HG02852 (cell line): ENCODE results near the gene TTC39A.
"Not testable (repeated sequence)": the region's sequence is repeated elsewhere in the genome, so short reads cannot be mapped to it uniquely, and the experiment has no call there.

Experiments
- ATAC-seq: cut with Tn5 transposase; IDR thresholded peaks from one replicate; pipeline ENCODE4 v1.9.1; 2021; ENCODE audit warnings: mild to moderate bottlenecking, moderate library complexity; ENCODE audit not compliant: unreplicated experiment

The TTC39A gene

DNA sequence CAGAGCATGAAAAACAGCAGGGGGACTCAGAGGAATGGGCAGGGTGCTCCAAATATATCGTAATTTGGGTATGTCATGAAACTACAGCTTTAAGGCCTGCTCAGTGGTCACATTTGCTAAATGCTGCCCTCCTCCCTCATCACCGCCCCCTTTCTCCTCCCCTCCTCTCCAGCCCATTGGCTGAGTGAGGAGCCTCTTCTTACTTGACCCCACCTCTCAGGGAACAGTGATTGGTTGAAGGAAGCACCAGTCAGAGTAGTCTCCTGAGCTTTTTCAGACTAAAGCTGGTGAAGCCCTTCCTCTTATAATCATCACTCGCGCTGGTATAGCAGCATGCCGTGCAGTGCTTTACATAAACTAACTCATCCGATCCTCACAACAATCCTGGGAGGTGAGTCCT is 10.0 kb upstream of the TTC39A start:
- no peak for ATAC-seq

DNA sequence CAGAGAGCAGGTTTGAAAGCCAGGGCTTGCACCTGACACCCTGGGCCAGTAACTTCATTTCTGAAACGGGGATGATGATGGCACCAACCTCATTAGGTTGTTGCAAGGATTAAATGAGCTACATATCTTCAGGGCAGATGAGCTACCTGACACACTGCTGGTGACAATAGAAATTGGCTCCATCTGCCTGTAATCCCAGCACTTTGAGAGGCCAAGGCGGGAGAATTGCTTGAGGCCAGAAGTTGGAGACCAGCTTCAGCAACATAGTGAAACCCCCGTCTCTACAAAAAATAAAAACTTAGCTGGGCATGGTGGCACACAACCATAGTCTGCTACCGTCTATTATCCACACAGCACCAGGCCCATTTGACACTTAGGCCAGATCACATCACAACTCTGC is 6.3 kb upstream of the TTC39A start:
- no peak for ATAC-seq

DNA sequence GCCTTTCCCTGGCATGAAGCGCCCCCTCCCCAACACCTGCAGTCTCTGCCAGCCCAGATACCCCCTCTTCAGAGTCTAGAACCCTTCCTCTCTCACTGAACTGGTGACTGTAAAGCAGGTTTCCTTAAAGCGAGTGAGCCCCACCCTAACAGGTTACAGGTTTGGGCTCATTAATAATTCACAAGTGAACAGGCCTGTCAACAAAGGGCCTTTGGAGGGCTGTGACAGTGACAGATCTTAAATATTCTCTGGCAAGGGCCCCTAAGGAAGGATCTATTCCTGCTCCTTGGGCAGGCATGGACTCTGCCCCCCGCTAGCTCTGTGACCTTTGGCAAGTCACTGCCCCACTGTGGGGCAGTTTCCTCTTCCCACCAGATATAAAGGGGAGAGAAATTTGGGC is 5.6 kb upstream of the TTC39A start:
- no peak for ATAC-seq

DNA sequence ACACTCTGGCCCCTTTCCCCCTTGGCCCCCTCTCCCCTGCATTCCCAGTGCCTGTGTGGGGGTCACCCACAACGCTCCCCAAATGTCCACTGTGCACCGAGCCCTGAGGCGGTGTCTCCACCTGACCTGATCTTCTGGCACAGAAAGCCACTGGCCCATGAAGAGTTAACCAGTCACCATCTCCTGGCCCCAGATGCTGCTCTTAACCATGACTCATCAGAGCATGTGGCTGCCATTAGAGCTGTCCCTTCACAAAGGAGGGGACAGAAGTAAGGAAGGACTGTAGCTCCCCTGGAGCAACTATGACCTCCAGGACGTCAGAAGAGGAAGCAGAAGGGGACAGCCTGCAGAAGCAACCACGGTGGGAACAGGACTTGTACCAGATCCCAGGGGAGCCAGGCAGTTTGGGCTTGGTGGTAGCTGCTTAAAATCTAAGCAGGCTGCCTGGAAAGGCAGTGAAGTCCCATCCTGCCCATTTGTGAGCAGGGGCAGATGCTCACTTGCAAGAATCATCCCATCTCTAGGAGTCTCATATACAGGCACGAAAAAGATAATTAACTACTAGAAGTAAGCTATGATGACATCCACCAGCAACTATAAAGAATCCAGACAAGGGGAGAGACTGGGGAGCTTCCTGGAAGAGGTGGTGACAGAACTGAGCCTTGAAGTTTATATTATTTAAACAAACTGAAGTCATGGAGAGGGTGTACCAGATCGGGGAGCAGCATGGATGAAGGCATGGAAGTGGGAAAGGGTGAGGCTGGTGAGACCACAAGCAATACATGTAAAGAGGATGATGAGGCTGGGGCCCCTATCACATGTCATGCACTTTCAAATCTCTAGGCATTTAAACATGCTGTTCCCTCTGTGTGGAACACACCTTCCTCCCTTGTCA is 1.1 kb upstream of the TTC39A start:
- ATAC-seq: peak; percentile 54

DNA sequence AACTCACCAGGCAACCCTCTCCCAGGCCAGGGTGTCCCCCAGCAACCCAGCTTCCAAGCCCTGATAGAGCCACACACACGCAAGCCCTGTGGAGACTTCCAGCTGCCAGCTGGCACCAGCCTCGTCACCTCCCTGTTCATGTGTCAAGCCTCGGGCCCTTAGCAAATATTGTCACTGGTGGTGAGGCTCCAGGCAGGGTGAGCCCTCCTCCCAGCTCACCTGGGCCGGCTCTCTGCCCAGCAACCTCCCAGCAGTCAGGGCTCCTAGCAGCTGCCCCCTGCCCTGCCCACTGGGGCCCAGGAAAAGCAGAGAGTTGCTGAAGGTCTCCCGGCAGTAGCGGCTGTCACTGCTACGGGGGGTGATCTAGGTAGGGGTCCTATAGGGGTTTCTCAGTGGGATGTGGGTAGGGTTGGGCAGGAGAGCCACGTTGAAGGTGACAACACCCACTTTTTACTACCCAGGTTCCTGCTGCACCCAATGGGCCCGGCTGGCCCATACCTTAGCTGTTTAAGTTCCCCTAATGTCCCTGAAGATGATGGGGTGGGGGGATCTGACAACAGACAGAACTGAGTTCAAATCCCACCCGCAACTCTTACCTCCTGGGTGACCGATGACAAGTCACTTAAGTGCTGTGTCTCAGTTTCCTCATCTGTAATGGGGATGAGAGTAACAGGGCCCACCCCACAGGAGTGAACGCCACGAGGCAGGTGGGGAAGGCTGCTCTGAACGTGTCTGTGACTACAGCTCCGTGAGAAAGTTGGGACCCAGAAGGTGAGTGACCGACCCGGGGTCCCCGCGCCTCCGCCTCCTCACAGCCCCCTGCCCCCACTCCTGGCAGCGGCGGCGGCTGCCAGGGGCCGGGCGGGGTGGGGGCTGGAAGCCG is 678 bp downstream of the TTC39A start:
- ATAC-seq: no peak

DNA sequence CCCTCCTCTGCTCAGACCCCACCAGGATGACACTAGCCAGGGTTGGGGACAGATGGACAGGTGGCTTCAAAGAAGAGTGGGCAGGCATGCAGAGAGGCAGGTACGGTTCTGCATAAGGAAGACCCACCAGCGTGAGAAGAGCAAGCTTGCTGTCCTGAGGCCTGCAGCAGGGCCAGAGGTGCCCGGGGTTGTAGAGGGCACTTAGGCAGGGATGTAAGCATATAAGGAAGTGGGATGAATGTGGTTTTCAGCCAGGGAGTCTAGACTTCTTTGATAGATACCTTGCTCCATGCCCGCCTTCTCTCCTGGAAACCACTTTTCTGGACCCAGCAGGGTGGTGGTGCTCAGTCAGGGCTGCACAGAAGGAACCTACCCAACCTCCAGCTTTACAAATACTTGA is 1.4 kb downstream of the TTC39A start:
- no peak for ATAC-seq

DNA sequence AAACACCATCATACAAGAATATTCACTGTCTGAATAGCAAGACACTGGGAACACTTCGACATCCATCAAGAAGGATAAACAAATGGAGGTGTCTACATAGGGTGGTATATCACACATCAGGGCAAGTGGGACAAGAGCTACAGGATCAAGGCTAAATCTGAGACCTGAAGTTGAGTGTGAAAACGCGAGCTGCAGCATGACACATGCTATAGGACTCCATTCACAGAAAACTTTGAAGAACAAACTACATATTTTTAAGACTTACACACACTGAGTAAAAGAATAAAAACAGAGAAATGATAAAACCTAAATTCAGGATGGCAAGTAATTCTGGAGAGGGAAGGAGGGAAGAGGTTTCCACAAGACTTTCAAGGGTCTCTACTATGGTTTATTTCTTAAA is 2.1 kb downstream of the TTC39A start:
- no peak for ATAC-seq

DNA sequence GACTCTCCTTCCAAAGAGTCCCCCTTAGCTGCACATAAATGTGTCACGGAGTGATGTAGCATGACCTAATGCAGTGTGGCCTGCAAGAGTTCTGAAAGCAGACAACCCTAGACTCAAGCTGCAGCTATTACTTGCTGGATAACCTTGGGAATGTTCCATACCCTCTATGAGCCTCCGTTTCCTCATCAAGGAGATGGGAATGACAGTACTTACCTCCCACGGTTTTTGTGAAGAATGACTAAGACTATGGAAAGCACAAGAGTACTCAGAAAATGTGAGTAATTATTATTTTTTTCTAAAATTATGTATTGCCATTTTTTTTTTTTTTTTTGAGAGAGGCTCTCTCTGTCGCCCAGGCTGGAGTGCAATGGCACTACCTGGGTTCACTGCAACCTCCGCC is 3.0 kb downstream of the TTC39A start:
- ATAC-seq: no peak

DNA sequence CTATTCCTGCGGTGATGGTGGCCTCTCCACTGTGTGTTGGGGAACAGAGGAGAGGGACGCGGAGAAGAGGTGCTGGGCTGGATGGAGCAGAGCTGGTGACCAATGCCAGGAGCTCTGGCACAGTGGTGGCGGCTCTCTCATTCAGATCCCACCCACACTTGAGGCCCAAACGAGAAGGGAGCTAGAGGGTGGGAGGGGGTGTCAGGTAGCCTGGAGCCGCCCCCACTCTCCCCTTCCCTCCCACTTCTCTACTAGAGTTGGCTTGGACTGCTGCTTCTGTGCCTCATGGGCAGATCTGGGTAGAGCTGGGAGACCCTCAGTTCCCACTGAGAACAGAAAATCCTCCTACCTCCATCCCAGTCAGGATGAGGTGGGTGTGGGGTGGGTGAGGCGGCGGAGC is 3.5 kb downstream of the TTC39A start:
- ATAC-seq: no peak

DNA sequence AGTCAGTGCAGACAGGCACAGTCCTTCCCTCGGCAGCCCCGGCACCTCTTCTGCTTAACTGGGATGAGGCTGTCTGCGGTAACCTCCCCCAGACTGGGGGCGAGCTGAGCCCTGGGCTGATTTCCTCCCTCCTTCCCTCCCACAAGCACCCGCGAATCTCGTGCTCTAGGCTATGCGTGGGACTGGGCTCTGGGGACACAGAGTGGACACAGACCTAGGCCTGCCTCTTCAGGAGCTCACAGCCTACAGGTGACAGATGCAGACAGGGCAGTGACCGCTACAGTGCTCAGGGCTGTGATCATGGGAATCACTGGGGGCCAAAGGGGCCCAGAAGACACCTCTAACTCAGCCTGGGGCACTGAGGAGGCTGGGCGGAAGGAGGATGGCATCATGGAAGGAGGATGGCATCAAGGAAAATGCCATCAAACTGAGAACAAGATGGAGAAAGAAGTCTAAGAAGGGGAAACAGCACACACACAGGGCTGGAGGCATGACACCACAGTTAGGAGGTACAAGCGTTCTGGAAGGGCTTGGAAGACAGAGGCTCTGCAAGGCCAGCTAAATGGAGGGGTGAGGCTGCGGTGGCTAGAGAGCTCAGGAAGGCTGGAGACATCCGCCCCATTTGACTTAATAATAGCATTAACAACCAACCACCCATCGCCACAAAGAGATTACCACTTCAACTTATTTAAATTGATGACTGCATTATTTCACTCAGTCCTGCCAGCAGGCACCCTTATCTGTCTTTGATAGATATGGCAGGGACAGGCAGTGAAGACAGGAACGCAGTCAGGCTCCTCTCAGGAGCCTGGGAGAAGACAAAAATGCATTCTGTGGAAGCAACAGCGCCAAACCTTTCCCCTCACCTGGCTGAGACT is 4.2 kb downstream of the TTC39A start:
- no peak for ATAC-seq

DNA sequence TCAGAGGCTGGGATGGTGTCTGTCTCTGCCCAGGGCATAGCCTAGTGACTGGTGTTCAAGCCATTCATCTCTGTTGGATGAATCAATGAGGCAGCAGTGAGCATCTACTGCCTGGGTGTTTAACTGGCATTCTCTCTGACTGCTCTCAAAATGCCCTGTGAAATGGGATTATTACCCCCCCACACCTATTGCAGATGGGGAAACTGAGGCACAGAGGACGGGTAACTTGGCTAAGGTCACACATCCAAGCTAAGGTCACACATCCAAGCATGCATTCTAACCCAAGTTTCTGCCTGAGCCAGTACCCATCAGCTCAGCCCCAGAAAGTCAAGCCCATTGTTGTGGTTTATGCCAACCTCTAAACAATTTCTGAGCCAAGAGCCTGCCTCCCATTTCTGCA is 5.0 kb downstream of the TTC39A start:
- ATAC-seq: no peak

DNA sequence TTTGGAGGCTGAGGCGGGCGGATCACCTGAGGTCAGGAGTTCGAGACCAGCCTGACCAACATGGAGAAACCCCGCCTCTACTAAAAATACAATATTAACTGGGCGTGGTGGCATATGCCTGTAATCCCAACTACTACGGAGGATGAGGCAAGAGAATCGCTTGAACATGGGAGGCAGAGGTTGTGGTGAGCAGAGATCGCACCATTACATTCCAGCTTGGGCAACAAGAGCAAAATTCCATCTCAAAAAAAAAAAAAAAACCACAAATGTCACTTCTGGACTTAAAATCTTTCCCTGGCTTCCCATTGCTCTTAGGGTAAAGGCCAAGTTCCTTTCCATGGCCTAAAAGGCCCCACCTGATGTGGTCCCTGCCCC is 5.4 kb downstream of the TTC39A start:
- ATAC-seq: not testable (repeated sequence)

DNA sequence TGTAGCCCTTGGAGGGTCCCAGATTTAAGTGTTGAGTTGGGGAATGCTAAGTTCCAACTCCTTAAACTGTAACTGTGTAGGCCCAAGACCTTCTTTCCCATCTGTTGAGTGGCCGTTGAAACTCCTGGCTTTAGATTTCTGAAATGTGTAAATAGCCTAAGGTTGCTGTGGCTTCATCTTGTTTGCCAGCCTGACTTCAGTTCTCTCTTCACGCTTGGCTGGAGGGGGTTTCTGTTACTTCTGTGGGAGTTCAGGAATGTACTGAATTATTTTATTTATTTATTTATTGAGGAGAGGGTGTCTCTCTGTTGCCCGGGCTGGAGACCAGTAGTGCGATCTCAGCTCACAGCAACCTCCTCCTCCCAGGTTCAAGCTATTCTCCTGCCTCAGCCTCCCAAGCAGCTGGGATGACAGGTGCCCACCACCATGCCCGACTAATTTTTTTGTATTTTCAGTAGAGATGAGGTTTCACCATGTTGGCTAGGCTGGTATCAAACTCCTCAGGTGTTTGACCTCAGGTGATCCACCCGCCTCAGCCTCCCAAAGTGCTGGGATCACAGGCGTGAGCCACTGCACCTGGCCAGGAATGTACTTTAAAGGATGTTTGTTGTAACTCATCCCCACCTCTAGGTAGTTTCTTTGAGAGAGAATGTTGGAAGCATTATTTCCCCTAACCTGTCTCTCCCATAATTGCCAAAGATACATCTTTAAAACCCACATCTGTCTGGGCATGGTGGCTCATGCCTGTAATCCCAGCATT is 5.9 kb downstream of the TTC39A start:
- ATAC-seq: no peak

DNA sequence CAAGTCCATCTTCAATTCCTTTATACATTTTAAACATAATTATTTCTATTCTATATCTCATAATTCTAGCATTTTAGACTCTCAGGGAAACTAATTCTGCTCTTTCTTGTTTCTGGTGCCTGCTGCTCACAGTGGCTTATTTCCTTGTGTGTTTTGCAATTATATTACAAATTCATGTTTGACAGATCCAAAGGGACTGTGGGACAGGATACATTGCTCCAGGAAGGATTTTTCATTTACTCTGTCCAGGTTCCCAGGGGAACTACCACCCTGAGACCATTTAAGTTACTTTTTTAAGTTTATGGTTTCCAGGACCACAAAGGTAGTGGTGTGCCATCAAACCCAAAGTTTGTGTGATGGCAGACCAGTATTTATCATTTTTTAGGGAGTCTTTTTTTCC is 6.6 kb downstream of the TTC39A start:
- no peak for ATAC-seq

DNA sequence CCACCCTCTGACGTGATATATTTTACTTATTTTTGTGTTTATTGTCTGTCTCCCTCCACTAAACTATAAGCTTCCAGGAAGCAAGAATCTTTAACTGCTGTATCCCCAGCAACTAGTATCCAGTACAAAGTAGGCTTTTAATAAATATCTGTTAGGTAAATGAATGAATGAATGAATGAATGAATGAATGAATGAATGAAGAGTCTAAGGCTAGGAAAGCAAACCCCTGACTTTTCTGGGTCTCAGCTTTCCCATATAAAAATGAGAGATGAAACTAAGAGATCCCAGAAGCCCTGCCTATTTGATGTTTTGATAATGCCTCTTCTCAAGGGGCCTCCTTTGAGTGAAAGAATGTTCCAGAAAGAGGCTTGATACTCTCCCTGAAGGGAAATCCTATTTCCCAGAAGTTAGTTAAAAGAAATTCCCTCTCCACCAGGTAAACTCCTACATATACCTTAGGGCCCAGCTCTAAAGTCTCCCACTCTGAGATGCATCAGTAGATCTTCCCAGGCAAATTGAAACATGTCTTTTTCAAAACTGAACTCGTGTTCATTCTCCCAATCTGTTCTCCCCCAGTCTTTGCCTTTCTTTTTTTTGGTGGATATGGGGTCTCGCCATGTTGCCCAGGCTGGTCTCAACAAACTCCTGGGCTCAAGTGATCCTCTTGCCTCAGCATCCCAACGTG is 7.8 kb downstream of the TTC39A start:
- no peak for ATAC-seq

DNA sequence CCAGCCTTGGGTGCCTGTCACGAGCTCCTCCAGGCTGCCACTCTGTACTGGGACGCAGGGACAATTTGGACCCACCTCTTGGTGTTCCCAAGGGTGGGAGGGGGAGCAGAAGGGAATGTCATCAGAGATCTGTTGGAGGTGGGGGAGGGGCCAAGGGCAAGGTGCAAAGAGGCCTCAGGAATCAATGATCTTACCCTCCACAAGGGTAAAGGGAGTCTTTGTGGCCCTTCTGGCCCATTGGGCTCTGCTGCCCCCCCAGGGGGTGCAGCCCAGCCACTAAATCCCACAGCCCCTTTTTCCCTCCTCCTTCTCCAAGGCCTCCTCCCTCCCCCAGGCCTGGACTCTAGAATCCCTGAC is 8.5 kb downstream of the TTC39A start:
- no peak for ATAC-seq

DNA sequence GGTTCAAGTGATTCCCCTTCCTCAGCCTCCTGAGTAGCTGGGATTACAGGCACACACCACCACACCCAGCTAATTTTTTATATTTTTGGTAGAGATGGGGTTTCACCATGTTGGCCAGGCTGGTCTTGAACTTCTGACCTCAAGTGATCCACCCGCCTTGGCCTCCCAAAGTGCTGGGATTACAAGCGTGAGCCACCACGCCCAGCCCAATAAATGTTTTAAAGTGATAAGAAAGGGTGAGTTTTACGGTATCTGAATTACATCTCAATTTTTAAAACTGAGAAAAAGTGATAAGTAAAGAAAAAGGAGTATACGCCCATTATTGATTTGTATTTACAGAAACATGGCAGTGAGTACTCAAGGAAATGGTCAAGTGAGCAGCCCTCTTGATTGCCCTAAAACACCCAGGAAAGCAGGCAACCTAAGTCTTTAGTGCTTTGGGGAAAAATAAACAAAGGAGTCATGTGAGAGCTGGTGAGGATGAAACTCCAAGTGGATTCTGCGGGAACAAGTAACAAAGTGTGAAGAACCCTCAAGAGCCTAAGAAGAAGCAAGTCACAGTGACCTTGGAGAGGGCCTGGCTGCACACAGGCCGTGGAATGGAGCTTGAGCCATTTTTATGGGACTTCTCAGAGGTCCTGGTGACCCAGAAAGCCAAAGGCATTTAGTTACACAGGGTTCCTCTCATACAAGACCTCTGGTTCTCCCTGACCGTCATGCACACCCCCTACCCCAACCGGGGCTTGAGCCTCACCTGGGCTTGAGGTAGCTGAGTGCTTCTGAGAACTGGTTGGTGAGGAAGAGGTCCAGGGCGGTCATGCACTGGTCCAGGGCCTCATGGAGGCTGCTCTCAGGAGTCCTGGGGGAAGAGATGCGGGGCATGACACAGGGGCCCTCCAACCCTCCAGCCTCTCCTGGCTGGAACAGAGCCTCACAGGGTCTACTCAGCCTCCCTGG is 9.1 kb downstream of the TTC39A start:
- no peak for ATAC-seq

DNA sequence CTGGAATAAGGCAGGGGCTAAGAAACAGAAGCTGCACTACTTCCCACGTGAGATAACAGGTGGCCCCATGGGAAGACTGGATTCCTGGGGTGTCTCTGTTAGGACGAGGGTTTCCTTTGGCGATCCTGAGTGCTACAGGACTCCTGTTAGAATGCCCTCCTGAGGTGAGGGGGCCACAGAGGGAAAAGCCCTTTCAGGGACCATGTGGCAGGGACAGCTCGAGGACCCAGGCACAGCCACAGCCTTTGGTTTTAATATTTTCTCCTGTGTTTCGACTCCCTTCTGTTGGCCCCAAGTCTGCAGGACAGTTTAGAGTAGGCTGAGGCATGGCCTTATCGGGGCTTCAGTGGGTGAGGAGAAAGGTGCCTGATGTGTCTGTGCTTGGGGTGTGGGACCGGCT is 12.6 kb downstream of the TTC39A start:
- no peak for ATAC-seq

DNA sequence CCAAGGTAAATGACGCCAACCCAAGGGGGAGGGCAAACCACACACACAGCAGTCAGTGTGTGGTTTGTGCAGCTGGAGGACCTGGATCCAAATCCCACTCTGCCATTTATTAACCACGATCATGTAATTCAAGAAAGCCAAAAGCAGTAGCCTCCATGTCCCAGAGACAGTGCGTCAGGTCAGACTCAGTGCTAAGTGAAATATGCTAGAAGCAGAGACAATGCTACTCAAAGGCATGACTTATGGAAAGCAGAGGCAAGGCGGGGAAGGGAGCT is 13.6 kb downstream of the TTC39A start:
- no peak for ATAC-seq
